ENCODE data around the gene ATXN2L.
"Not testable (repeated sequence)": the region's sequence is repeated elsewhere in the genome, so short reads cannot be mapped to it uniquely, and the experiment has no call there.

DNA sequence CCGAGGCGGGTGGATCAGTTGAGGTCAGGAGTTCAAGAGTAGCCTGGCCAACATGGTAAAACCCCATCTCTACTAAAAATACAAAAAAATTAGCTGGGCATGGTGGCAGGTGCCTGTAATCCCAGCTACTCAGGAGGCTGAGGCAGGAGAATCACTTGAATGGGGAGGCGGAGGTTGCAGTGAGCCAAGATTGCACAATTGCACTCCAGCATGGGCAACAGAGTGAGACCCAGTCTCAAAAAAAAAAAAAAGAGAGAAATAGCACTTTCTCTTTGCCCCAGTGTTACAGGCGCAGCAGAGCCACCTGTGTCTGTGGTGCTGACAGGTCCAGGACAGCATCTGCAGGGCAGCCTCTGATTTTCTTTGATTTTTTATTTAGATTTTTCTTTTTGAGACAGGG is 58.8 kb downstream of the ATXN2L start:
- not testable (repeated sequence) for TF ChIP-seq MAZ (IDR thresholded peaks at IDR 0.05; ENCODE audit: borderline replicate concordance, low read depth, low read length); RFX5 (IDR thresholded peaks at IDR 0.05; ENCODE audit: low read depth, low read length); POLR2A (IDR thresholded peaks at IDR 0.05; ENCODE audit: low read depth, low read length); SMC3 (IDR thresholded peaks at IDR 0.05; ENCODE audit: low read depth, low read length); MXI1 (IDR thresholded peaks at IDR 0.05; ENCODE audit: borderline replicate concordance, low read depth, low read length); BHLHE40 (IDR thresholded peaks at IDR 0.05; ENCODE audit: low read depth, low read length); RAD21 (IDR thresholded peaks at IDR 0.05; ENCODE audit: low read length); RCOR1 (IDR thresholded peaks at IDR 0.05; ENCODE audit: insufficient replicate concordance, low read length); FOS (IDR thresholded peaks at IDR 0.05; ENCODE audit: low read depth, low read length); ELK1 (IDR thresholded peaks at IDR 0.05; ENCODE audit: borderline replicate concordance, low read depth, low read length); CEBPB (IDR thresholded peaks at IDR 0.05; ENCODE audit: low read depth, low read length); NFE2L2 (IDR thresholded peaks at IDR 0.05; ENCODE audit: low read depth, low read length); USF2 (IDR thresholded peaks at IDR 0.05; ENCODE audit: low read depth, low read length)
- TF ChIP-seq, protein P1, sequence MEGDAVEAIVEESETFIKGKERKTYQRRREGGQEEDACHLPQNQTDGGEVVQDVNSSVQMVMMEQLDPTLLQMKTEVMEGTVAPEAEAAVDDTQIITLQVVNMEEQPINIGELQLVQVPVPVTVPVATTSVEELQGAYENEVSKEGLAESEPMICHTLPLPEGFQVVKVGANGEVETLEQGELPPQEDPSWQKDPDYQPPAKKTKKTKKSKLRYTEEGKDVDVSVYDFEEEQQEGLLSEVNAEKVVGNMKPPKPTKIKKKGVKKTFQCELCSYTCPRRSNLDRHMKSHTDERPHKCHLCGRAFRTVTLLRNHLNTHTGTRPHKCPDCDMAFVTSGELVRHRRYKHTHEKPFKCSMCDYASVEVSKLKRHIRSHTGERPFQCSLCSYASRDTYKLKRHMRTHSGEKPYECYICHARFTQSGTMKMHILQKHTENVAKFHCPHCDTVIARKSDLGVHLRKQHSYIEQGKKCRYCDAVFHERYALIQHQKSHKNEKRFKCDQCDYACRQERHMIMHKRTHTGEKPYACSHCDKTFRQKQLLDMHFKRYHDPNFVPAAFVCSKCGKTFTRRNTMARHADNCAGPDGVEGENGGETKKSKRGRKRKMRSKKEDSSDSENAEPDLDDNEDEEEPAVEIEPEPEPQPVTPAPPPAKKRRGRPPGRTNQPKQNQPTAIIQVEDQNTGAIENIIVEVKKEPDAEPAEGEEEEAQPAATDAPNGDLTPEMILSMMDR (conservative IDR thresholded peaks at IDR 0.05; ENCODE audit: low read depth, low read length) = not testable (repeated sequence)

Data from IMR-90 (cell line).